KMS-11 (cell line): Measurements from ENCODE around the gene DCBLD1.

Experiments
- H2AFZ ChIP-seq: fragments of 200-600 bp; sonication (generic); 2 replicates; pipeline ENCODE4 v1.6.1; 2016; ENCODE audit warnings: antibody characterized with exemption, mixed run types, low read depth
- H3K27ac ChIP-seq: fragments of 200-600 bp; sonication (generic); 2 replicates; pipeline ENCODE4 v1.6.1; 2016; ENCODE audit warnings: mild to moderate bottlenecking, mixed run types
- H3K27me3 ChIP-seq: fragments of 200-600 bp; sonication (generic); 2 replicates; pipeline ENCODE4 v1.6.1; 2017; ENCODE audit warnings: mild to moderate bottlenecking, low read depth, mixed run types, moderate library complexity; ENCODE audit not compliant: insufficient read depth
- H3K36me3 ChIP-seq: fragments of 200-600 bp; sonication (generic); 2 replicates; pipeline ENCODE4 v1.6.1; 2017; ENCODE audit warnings: mild to moderate bottlenecking, mixed run types; ENCODE audit not compliant: insufficient read depth
- H3K4me1 ChIP-seq: fragments of 200-600 bp; sonication (generic); 2 replicates; pipeline ENCODE4 v1.6.1; 2016; ENCODE audit warnings: mild to moderate bottlenecking, low read depth, mixed run types; ENCODE audit not compliant: poor library complexity, severe bottlenecking
- H3K4me2 ChIP-seq: fragments of 200-600 bp; sonication (generic); 2 replicates; pipeline ENCODE4 v1.7.0; 2016; ENCODE audit warnings: mild to moderate bottlenecking, mixed run types
- H3K4me3 ChIP-seq: fragments of 200-600 bp; sonication (generic); IDR thresholded peaks from 2 replicates; pipeline ENCODE4 v1.6.1; 2017; ENCODE audit warnings: low read depth, low read length, mixed read lengths; ENCODE audit not compliant: insufficient read depth
- H3K79me2 ChIP-seq: fragments of 200-600 bp; sonication (generic); 2 replicates; pipeline ENCODE4 v1.6.1; 2016; ENCODE audit warnings: low read depth, mixed run types; ENCODE audit not compliant: insufficient read depth
- H3K9ac ChIP-seq: fragments of 200-600 bp; sonication (generic); 2 replicates; pipeline ENCODE4 v1.6.1; 2016; ENCODE audit warnings: mild to moderate bottlenecking, mixed run types
- H4K20me1 ChIP-seq: fragments of 200-600 bp; sonication (generic); 2 replicates; pipeline ENCODE4 v1.6.1; 2016; ENCODE audit warnings: mild to moderate bottlenecking, mixed run types; ENCODE audit not compliant: insufficient read depth
- TF ChIP-seq, protein P1 (sequence below): fragments of 200-600 bp; sonication (generic); conservative IDR thresholded peaks from 2 replicates; pipeline ENCODE4 v1.6.1; 2017; ENCODE audit warnings: low read depth, mild to moderate bottlenecking, antibody characterized with exemption, low read length, moderate library complexity, mixed read lengths

The DCBLD1 gene

DNA sequence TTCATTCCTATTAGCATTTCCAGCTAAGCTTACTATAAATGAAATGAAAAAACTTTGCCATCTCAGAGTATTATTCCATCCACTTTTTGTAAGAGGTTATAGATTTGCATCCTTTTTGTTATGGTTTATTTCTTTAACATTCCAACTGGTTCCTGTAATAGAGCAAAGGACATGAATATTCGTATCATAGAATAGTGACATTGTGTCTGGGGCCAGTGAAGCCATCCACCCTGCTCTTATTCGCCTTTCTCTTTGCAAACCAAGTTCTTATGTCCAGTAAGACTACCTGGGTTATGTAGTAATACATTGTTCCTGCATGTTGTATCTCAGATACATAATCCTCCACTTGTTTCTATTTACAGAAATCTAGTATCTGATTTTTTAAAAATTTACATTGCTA, 43.1 kb downstream of the DCBLD1 start:
- no peak overlapping the region for H3K4me2 ChIP-seq
- no peaks in the 10 kb centered on the region for H3K27me3 ChIP-seq
- no peak overlapping the region for H2AFZ ChIP-seq
- H4K20me1 ChIP-seq = no peaks in the 10 kb centered on the region
- TF ChIP-seq, protein P1, sequence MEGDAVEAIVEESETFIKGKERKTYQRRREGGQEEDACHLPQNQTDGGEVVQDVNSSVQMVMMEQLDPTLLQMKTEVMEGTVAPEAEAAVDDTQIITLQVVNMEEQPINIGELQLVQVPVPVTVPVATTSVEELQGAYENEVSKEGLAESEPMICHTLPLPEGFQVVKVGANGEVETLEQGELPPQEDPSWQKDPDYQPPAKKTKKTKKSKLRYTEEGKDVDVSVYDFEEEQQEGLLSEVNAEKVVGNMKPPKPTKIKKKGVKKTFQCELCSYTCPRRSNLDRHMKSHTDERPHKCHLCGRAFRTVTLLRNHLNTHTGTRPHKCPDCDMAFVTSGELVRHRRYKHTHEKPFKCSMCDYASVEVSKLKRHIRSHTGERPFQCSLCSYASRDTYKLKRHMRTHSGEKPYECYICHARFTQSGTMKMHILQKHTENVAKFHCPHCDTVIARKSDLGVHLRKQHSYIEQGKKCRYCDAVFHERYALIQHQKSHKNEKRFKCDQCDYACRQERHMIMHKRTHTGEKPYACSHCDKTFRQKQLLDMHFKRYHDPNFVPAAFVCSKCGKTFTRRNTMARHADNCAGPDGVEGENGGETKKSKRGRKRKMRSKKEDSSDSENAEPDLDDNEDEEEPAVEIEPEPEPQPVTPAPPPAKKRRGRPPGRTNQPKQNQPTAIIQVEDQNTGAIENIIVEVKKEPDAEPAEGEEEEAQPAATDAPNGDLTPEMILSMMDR = no peak
- H3K79me2 ChIP-seq = no peaks in the 10 kb centered on the region
- H3K9ac ChIP-seq = no peak overlapping the region
- no peaks in the 10 kb centered on the region for H3K4me1 ChIP-seq
- H3K27ac ChIP-seq = no peak overlapping the region
- no peaks in the 10 kb centered on the region for H3K36me3 ChIP-seq
- no peak overlapping the region for H3K4me3 ChIP-seq

DNA sequence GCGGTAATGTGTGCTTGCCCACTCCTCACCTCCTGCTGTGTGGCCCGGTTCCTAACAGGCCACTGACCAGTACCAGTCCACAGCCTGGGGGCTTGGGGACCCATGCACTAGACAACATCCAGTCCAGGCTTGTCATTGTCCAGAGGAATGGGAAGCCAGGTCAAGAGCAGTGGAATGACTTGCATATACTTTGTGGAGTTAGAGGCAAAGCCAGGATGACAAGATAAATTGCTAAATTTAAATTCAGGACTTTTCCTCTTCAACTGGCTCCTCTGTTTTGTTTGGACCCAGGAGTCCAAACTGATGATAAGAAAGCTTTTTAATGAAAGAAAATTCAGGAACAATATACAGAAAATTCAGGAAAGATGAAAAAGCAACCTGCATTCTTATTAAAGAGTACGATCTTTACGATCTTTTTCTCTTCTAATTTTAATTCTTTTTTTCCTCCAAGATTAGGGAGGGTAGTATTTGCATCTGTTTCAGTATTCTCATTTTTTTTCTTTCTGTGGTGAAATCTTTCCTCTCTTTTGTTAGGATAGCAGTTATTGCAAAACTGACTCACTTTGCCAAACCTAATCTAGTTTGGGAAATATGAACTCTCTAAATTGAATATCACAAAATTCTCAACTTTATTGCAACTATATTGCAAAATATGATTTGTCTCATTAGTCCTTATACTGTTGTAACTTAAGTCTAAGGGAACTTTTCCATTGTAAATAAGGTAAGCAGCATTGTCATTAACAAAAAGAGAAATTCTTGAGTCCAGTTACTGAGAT, 48.2 kb downstream of the DCBLD1 start:
- H4K20me1 ChIP-seq = no peaks in the 10 kb centered on the region
- H3K27ac ChIP-seq = no peak overlapping the region
- H3K79me2 ChIP-seq = no peaks in the 10 kb centered on the region
- TF ChIP-seq, protein P1 = no peak
- H3K4me2 ChIP-seq = no peak overlapping the region
- no peaks in the 10 kb centered on the region for H3K36me3 ChIP-seq
- no peak overlapping the region for H3K9ac ChIP-seq
- no peaks in the 10 kb centered on the region for H3K4me1 ChIP-seq
- no peak overlapping the region for H2AFZ ChIP-seq
- no peaks in the 10 kb centered on the region for H3K27me3 ChIP-seq
- no peak overlapping the region for H3K4me3 ChIP-seq

DNA sequence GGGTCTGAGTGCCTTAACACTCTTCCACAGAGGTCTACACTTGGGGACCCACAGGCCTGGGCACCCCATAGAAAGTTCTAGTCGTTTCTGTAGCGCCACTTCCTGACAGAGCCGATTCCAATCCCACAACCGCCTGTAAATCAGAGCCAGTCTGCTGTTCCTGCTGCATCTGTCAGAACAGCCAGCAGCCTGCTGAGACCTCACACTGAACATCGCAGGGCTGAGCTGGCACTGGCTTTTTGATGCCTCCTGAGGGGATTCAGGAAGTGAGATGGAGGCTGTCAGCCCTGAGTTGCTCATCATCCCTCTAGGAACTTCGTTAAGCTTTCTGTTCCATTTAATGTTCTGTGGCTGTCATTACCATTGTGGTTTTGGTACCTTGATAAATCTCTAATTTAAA, 48.9 kb downstream of the DCBLD1 start:
- no peaks in the 10 kb centered on the region; the same call in 1 of the 2 replicates for H3K27me3 ChIP-seq
- no peaks in the 10 kb centered on the region for H3K79me2 ChIP-seq
- H3K4me2 ChIP-seq = no peak overlapping the region
- H3K4me1 ChIP-seq = peaks cover 4% of the 10 kb centered on the region
- H3K27ac ChIP-seq = no peak overlapping the region
- no peaks in the 10 kb centered on the region for H3K36me3 ChIP-seq
- H3K9ac ChIP-seq = no peak overlapping the region
- H4K20me1 ChIP-seq = no peaks in the 10 kb centered on the region
- no peak overlapping the region for H3K4me3 ChIP-seq
- TF ChIP-seq, protein P1 = no peak
- no peak overlapping the region for H2AFZ ChIP-seq

DNA sequence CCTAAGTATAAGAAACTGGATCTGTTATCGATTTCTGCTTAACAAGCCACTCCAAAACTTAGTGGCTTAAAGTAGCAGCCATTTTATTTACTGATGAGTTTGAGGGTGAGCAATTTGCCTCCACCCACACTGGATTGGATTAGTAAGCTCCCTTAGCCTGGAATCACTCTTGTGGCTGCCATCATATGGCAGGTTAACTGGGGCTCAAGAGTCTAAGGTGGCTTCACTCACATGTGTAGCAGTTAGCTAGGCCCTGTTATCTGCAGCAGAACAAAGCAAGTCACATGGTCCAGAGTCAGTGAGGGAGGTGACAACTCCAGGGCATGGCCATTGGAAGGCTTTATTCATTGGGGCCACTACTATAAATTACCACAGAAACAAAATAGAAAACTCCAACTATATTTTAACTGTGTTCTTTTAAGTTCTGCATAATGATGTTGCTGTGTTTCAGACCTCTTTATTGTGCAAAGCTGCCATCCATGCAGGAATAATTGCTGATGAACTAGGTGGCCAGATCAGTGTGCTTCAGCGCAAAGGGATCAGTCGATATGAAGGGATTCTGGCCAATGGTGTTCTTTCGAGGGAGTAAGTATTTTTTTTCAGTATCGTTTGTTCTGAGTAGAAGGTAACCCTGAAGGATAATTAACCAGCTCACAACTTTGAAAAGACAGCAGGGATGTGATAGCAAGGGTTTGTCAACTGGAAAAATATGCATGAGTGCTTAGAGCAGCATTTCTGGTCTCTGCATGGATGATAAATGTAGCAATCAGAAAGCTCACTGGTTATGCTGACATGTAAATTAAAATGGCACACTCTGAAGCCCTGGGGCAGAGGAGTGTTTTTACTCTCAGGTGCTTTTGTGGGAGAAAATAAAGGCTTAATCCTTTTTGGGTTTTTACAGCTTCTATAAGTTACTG, 49.6 kb downstream of the DCBLD1 start:
- Histone ChIP-seq H3K4me2 (no peak overlapping the region), H4K20me1 (no peaks in the 10 kb centered on the region), H3K9ac (no peak overlapping the region), H3K4me3 (no peak overlapping the region), H3K27me3 (no peaks in the 10 kb centered on the region; the same call in 1 of the 2 replicates), H3K27ac (no peak overlapping the region), H2AFZ (no peak overlapping the region), H3K79me2 (no peaks in the 10 kb centered on the region), H3K4me1 (peaks cover 10% of the 10 kb centered on the region), H3K36me3 (no peaks in the 10 kb centered on the region)
- TF ChIP-seq, protein P1 = no peak
